ENCODE measurements around the gene GAST.
"Not testable (repeated sequence)": the region's sequence is repeated elsewhere in the genome, so short reads cannot be mapped to it uniquely, and the experiment has no call there.

Gene GAST

DNA sequence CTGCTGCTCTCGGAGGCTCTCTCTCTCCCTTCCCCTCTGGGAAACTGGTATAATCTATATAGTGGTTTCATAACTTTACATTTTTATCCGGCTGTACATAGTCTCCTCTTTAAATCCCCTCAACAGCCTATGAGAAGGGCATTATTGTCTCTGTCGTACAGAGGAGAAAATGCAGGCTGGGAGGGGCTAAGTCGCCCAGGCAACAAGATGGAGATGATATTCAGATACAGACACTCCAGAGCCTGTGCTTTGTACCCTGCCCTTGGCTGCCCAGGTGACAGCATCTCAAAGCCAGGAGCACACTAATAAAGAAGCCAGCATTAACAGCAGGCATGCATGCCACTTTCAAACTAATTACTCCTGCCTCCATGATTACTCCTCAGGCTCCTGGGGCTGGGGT lies 28.1 kb upstream of the GAST start:
- no peak for DNase-seq

DNA sequence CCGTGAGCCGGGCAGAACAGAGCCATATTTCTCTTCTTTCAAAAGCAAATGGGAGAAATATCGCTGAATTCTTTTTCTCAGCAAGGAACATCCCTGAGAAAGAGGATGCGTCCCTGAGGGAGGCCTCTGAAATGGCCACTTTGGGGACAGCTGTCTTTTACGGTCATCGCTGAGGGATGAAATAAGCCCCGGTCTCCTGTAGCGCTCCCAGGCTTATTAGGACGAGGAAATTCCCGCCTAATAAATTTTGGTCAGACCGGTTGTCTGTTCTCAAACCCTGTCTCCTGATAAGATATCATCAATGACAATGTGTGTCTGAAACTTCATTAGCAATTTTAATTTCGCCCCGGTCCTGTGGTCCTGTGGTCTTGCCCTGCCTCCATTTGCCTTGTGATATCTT lies 26.4 kb upstream of the GAST start:
- not testable (repeated sequence) for DNase-seq

DNA sequence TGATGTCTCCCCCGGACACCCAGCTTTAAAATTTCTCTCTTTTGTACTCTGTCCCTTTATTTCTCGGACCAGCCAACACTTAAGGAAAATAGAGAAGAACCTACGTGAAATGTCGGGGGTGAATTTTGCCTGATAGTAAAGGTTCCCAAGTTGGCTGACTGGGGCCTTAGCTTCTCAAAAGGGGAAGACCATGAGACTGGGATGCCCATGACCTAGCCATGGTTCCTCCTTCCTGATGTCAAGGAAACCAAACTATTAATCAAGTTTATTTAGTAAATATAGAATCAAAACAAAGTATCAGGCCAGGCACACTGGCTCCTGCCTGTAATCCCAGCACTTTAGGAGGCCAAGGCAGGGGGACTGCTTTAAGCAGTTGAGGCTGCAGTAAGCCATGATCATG lies 25.9 kb upstream of the GAST start:
- DNase-seq: no peak

DNA sequence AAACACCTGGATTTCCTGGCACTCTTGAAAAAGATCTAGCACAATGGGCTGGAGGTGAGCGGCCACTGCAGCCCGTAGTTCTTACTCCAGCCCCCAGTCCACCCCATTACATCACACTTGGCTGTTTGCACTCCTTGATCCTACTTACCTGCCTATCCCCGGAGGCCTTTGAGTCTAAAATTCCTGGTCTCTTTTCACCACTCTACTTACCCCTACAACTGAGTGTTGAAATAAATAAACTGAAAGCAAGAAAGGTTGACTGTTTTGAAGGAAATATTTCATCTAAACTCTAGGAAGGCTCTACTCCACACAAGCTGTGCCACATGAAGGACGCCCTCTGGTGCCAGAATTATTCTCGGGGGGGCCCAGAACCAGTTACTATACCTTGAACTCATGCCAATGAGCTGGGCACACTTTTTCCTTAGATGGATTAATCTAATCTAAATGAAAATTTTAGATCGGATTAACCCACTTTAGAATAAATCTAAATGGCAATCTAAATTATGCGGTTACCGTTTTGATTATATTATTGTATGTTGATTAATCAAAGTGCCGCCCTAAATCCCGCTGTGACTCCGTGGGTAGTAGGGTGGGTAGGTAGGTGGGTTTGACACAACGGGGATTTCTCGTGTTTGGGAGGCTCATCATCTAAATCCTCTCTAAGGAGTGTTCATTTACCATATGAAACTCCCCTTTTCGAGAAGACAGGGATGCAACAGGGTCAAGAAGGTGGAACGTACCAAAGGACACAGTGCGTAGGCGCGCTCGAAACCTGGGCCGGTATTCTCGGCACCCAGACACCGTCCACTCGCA lies 24.1 kb upstream of the GAST start:
- peak; percentile 40 to 62 for DNase-seq

DNA sequence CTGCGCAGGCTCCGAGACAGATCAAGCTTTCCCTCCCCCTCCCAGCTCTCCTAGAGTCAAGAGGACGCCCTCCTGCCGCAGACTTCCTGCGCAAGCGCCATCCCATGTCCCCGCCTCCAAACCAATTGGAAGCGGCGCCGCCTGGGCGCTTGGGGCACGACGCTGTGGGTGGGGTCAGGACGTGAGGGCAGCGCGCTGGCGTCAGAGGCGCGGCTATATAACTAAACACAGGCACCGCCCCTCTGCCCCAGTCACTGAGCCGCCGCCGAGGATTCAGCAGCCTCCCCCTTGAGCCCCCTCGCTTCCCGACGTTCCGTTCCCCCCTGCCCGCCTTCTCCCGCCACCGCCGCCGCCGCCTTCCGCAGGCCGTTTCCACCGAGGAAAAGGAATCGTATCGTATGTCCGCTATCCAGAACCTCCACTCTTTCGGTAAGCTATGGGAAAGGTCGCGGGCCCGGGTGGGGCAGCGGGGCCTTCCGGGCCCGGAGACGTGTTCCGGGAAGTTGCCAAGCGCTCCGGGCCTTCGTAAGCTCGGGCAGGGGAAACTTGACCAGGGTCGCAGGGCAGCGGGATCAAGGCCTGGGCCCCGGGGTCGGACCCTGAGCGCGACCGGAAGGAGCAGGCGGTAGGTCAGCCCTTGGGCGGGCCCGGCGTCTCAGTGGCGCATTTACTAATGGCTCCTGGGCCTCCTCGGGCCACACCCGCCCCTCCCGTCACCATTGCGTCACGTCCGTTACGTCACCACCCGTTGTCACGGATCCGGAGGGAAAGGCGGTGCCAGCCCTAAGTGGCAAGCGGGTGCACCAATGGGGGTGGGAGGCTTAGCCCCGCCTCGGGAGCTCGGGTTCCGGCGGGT lies 23.3 kb upstream of the GAST start, which contains the start of gene EIF1:
EIF1 (plus strand) TSS at position 245 of the 856 bp plus-strand sequence; CDS start at position 399, 154 bp downstream.
- peak; percentile 100 for DNase-seq

DNA sequence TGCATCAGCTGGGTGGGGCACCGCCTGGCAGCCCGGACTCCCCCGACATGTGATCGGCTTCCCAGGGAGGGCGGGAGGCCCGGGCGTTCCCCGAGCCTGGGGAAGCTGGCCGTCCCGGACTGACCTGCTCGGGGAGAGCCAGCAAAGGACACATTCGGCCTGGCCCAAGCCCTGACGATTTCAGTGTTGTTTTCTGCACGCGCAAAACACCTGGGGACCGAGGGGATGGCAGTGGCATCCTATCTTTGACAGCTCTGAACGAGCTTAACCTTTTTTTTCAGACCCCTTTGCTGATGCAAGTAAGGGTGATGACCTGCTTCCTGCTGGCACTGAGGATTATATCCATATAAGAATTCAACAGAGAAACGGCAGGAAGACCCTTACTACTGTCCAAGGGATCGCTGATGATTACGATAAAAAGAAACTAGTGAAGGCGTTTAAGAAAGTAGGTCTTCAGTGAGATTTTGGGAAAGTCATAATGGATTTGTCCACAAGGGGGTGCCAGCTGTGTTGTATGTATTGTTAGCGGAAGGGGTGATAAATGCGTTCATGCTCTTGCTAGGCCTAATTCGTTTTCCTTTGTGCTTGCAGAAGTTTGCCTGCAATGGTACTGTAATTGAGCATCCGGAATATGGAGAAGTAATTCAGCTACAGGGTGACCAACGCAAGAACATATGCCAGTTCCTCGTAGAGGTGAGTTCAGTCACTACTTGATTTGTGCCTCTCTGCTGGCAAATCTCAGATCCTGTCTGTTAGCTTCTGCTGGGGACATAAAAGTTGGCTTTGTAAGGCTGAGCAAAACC lies 22.4 kb upstream of the GAST start:
- DNase-seq: peak in 1 of 2 experiments; percentile 41

DNA sequence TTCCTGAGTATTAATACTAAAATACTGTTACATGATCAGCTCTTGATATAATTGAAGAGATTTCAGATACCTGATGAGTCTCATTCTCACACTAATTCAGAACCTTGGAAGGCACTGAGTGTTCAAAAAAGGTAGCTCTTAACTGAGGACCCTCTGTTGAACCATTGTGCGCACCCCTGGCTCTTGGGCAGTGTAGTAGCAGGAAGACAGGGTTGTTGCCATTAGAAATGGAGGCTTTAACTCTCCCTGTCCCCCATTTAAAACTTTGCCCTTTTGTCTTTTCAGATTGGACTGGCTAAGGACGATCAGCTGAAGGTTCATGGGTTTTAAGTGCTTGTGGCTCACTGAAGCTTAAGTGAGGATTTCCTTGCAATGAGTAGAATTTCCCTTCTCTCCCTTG lies 21.6 kb upstream of the GAST start:
- DNase-seq: no peak

DNA sequence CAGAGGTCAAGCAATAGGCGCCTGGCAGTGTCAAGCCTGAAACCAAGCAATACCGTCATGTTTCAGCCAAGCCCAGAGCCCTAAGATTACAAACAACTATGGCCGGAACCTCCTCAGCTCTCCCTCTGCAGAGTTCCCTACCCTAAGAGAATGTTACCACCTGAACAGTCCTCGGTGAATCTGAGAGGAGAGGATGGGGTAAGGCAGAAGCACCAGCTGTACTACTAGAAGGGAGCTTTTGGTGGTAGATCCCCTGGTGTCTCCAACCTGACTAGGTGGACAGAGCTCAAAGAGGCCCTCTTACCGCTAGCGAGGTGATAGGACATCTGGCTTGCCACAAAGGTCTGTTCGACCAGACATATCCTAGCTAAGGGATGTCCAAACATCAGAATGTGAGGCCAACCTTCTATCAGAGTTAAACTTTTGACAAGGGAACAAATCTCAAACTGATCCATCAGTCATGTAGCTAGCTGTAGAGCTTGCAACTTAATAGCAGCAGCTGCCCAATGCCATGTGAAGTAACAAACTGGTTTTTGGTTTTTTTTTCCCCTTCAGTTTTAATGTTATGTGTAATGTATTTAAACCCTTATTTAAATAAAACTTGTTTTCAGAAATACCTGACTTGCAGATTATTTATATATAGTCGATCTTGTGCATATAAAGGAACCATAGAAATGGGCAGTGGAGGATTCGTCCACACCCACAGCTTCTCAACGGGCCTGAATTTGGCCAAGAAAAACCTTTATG lies 20.9 kb upstream of the GAST start:
- no peak for DNase-seq

DNA sequence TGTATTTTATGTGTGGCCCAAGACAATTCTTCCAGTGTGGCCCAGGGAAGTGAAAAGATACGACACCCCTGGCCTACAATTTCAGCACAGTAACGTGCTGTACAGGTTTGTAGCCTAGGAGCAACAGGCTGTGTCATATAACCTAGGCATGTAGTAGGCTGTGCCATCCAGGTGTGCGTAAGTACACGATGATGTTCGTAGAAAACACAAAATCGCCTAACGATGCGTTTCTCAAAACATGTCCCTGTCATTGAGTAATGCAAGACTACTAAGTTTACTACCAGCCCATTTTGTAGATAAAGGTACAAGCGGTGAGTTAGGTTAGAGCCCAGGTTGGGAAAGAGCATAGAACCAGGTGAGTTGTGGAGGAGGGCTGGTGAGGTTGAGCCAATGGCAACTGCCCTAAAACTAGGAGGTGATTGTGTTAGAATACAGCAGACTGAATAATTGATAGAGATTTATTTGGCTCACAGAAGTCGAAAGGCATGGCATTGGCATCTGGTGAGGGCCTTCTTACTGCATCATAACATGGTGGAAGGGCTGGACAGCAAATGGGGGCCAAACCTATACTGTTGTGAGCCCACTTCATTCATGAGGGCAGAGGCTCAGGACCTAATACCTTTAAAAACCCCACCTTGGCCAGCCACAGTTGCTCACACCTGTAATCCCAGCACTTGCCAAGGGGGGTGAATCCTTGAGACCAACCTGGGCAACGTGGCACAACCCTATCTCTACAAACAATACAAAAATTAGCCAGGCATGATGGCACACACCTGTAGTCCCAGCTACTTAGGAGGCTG lies 19.2 kb upstream of the GAST start:
- no peak for DNase-seq

DNA sequence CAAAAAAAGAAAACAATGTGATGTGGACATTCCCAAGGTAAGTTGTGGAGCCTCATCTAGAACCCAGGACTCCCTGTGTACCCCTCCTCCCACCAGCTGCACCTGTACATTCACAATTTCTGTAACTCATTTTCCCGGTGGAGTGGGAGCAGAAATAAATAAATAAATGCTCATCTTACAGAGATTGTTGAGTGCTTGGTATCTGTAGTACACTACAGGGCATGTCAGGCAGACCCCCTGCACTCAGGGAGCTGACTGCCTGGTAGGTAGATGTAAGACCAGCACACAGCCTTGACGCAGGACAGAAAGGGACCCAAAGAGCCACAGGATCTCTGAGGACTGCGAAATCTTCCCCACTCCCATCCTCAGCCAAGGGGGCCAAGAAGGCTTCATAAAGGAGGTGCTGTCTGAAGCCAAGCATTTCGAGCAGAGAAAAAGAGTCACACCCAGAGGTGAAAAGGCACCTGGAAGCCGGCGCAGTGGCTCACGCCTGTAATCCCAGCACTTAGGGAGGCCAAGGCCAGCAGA lies 16.9 kb upstream of the GAST start:
- no peak for DNase-seq

DNA sequence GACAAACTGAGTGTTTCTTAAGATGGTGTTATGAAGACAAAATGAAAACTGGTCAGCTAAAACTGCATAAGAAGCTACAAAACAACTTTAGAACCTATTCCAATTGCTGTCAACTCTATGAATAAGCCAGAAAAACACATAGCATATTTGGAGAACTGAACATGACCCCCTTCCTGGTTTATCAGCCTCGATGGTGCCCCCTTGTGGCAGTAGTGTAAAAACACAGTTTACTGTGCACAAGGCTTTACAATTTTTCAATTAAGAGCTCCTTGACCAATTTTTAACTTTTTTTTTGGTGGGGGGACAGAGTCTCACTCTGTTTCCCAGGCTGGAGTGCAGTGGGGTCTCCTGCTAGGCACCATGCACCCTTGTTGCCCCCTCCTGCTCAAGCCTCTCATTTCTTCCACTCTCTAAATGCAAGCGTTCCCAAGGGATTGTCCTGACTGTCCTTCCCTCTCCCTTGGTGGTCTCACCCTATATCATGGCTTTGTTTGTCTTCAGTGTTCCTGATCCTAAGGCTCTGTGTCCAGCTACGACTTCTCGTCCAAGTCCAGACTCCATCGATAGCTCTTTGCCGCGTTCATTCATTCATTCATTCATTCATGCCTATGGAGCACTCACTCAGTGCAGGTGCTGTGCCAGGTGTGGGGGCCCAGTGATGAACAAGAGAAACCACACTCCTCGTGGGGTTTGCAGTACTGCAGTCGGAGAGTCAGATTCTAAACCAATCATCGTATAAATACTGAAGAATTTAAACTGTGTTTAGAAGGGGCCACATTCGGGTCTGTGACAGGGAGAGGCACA lies 16.0 kb upstream of the GAST start:
- DNase-seq: peak; percentile 65 to 68

DNA sequence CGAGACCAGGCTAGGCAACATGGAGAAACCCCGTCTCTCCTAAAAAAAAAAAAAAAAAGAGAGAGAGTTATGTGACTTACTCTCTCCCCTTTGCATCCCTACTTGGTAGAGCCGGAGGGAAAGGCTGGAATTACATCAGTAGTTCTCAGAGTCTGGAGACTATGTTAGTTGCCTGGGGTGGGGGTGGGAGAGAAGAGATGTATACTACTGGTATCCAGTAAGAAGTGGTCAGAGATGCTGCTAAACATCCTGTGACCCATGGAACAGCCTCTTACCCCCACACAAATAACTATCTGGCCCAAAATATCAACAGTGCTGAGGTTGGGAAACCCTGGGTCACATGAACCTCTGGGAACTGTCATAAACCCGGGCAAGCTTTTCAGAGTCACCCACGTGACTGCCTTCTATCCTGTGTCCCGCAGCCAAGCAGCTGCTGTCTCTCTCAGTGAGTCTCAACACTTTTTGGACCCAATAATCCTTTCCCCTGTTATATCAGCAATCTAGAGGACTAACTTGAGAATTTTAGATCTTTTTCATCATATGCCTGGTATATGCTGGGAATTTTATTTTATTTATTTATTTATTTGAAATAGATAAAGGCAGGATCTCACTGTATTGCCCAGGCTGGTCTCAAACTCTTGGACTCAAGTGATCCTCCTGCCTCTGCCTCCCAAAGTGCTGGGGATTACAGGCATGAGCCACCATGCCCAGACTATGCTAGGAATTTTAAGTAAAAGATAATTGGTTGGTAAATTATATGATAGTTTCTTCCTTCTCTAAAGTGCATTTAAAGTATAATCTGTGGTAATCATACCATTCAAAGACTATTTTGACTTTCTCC lies 14.8 kb upstream of the GAST start:
- no peak for DNase-seq

DNA sequence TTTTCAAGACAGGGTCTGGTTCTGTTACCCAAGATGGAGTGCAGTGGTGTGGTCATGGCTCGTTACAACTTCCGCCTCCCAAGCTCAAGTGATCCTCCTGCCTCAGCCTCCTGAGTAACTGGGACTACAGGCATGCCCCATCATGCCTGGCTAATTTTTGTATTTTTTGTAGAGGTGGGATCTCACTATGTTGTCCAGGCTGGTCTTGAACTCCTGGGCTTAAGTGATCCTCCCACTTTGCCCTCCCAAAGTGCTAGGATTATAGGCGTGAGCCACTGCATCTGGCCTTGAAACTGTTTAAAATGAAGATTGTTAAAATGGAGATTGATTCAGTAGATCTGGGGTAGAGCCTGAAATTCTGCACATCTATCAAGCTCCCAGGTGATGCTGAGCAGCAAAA lies 11.3 kb upstream of the GAST start:
- not testable (repeated sequence) for DNase-seq

DNA sequence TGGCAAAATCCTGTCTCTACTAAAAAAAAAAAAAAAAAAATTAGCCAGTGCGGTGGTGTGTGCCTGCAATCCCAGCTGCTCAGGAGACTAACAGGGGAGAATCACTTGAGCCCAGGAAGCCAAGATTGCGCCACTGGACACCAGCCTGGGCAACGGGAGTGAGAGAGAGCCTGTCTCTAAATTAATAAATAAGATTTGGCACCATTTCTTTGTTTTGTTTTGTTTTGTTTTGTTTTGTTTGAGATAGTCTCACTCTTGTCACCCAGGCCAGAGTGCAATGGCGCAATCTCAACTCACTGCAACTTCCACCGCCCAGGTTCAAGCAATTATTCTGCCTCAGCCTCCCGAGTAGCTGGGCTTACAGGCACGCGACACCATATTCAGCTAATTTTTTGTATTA lies 9.4 kb upstream of the GAST start:
- no peak for DNase-seq

DNA sequence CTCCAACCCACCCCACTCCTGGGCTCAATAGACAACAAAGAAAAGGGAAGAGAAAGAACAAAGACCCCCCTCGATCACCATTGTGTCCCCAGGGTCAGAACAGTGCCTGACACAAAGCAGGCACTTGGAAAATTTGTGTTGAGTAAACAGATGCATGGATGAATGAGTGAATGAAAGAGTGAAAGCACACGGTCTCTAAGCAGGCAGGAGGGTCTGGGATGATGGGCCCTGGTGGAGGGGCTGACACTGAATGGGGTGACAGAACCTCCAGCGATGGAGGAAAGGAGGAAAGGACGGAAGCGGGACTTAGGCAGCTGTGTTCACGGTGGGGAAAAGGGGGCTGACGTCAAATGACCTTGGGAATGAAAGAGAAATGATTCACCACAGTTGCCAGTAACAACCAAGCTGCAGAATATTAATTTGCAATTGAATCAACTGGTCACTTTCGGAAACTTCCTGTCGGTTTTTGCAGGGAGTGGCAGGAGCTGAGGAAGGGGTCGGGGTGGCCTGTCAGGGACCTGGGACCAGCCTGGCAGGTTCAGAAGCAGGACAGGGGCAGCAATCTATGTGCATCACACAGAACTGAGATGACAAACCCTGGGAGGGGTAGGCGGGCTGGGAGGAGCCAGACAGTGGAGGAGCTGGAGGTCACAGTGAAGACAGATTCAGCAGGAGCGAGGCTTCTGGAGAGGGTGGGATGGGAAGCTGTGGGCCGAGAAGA lies 6.7 kb upstream of the GAST start:
- no peak for DNase-seq

DNA sequence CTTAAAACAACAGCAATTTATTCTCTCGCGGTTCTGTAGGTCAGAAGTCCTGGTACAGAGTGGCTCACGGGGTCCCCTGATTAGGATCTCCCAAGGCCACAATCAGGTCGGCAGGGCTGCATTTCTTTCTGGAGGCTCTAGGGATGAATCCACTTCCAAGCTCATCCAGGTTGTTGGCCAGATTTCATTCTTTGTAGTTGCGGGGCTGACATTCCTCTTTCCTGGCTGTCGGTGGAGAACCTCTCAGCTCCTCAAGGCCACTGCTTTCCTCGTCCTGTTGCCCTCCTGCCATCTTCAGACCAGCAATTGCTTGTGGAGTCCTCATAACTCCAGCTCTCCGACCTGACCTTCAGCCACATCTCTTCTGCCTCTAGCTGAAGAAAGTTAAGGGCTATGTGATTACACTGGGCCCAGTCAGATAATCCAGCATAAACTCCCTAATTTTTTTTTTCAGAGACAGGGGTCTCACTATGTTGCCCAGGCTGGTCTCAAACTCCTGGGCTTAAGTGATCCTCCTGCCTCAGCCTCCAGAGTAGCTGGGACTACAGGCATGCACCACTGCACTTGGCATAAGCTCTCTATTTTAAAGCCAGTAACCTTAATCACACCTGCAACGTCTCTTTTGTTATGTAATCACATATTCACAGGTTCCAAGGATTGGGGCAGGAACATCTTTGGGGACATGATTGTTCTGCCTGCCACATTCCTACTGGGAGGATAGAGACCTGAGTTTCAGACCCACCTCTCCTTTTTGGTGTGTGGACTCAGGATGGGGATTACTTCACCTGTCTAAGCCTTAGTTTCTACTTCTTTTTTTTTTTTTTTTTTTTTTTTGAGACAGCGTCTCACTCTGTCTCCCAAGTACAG lies 4.1 kb upstream of the GAST start:
- no peak for DNase-seq

DNA sequence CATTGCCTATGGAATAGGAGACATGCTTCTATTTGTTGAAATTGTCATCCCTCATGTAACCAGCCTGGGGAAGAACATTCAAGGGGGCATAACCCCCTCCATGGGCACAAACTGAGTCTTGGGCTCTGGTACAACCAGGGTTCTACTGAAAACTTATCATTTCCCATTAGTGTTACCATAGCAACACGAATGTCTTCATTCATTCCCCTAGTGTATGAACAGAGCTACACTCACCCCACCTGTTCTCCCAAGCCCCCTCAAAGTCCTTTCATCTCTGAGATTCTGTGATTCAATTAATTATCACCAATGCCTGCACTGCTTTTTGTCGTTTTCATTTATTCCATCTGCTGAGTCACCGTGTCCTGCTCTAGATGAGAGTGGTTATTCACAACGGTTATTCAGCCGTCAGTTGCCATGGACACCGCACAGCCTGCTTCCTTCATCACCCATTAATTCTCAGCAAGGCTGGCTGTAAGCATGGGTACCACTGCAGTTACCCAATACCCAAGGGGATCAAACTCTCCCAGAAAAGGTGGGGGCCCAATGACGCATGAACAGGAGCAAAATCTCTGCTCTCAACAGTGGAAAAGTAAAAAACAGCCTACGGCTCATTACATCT lies 1.6 kb upstream of the GAST start:
- DNase-seq: peak in 1 of 2 experiments; percentile 58

All from stimulated activated CD4-positive, alpha-beta T cell treated with anti-CD3 and anti-CD28 coated beads, Interleukin-4, amount 100 ng/mL, for 4 hours (primary cell).